ENCODE measurements around the gene NFE2. TPM values are rescaled to one million over a fixed set of nuclear protein-coding genes. Genes with fewer than 3 reads are reported as not detected.
A peak's percentile ranks its signal among the peaks of the same experiment; 100 is the strongest.

NFE2 gene
- total RNA-seq, 1 experiment from 2014 or later = 2.4 TPM

DNA sequence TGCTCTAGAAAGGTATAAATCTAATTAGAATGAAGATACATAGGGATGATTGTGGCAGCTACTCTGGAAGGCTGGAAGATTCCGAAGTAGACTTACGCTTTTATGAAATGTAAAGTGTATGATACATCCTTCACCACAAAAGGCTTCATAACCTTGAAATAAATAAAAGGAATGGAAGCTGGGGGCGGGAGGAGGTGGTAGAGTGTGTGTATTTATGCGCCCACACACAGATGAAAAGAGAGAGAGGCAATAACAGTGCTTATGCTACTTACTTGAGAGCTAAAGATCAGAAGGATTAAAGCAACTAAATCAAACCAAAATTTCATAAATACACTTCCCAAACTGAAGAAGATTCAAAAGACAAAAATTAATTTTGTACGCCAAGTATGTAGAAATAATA is 51.3 kb downstream of the NFE2 start:
- H3K4me3 Mint-ChIP-seq = no peak overlapping the region
- TF ChIP-seq, protein P1, sequence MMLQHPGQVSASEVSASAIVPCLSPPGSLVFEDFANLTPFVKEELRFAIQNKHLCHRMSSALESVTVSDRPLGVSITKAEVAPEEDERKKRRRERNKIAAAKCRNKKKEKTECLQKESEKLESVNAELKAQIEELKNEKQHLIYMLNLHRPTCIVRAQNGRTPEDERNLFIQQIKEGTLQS (CRISPR knock-in tag; conservative IDR thresholded peaks at IDR 0.05) = no peak
- TF ChIP-seq KAT7 (CRISPR knock-in tag; IDR thresholded peaks at IDR 0.05; ENCODE audit: borderline replicate concordance) = no peak
- TF ChIP-seq, protein P2, sequence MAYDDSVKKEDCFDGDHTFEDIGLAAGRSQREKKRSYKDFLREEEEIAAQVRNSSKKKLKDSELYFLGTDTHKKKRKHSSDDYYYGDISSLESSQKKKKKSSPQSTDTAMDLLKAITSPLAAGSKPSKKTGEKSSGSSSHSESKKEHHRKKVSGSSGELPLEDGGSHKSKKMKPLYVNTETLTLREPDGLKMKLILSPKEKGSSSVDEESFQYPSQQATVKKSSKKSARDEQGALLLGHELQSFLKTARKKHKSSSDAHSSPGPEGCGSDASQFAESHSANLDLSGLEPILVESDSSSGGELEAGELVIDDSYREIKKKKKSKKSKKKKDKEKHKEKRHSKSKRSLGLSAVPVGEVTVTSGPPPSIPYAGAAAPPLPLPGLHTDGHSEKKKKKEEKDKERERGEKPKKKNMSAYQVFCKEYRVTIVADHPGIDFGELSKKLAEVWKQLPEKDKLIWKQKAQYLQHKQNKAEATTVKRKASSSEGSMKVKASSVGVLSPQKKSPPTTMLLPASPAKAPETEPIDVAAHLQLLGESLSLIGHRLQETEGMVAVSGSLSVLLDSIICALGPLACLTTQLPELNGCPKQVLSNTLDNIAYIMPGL (CRISPR knock-in tag; IDR thresholded peaks at IDR 0.05) = no peak
- TF ChIP-seq, protein P3, sequence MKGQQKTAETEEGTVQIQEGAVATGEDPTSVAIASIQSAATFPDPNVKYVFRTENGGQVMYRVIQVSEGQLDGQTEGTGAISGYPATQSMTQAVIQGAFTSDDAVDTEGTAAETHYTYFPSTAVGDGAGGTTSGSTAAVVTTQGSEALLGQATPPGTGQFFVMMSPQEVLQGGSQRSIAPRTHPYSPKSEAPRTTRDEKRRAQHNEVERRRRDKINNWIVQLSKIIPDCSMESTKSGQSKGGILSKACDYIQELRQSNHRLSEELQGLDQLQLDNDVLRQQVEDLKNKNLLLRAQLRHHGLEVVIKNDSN (CRISPR knock-in tag; IDR thresholded peaks at IDR 0.05) = no peak
- no peaks in the 10 kb centered on the region for H3K9me3 Mint-ChIP-seq
- no peak for ATAC-seq
- DNase-seq (ENCODE audit: low spot score) = no peak
- peaks cover 67% of the 10 kb centered on the region for H3K36me3 Mint-ChIP-seq
- no peaks in the 10 kb centered on the region for H3K27me3 Mint-ChIP-seq (ENCODE audit: low read depth)
- 0 out of 2 replicates have a peak overlapping the region, but pooled peaks have one; percentile 28 for H3K27ac Mint-ChIP-seq
- H3K4me1 Mint-ChIP-seq = no peaks in the 10 kb centered on the region
- ChIA-PET CTCF (no interaction called here), POLR2A (no interaction called here)

DNA sequence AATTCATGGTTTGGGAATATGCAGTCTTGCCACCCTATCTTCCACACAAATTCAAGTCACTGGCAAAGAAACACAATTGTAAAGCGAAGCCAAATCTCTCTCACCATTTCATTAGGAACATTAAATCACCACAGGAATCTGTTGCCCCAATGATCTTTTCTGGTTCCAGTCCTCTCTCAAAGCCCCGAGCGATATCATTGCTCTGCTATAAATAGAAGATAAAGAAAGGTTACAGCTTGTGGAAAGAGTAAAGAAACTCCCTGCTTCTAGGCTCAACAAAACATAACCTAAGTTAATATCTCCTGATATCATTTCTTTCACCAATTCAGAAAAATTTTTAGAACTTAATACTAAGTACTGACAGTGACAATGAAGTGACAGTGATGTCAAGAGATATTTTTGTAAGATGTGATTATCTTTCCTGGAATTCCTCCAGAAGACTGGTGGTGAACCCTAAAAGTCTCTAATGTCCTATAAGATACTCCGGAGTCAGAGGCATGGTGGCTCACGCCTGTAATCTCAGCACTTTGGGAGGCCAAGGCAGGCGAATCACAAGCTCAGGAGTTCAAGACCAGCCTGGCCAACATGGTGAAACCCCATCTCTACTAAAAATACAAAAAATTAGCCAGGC is 54.7 kb downstream of the NFE2 start:
- H3K36me3 Mint-ChIP-seq = peaks cover 71% of the 10 kb centered on the region
- DNase-seq (ENCODE audit: low spot score) (no peak), ATAC-seq (no peak)
- no peak overlapping the region for H3K4me3 Mint-ChIP-seq
- ChIA-PET POLR2A (no interaction called here), CTCF (no interaction called here)
- no peak overlapping the region for H3K27ac Mint-ChIP-seq
- no peaks in the 10 kb centered on the region for H3K27me3 Mint-ChIP-seq (ENCODE audit: low read depth)
- TF ChIP-seq NFYB (CRISPR knock-in tag; conservative IDR thresholded peaks at IDR 0.05; ENCODE audit: low read depth) (no peak), TCF7 (CRISPR knock-in tag; IDR thresholded peaks at IDR 0.05; ENCODE audit: low read depth) (no peak), CREM (CRISPR knock-in tag; IDR thresholded peaks at IDR 0.05) (no peak), ZNF138 (CRISPR knock-in tag; conservative IDR thresholded peaks at IDR 0.05) (no peak), NR3C1 (CRISPR knock-in tag; conservative IDR thresholded peaks at IDR 0.05; ENCODE audit: low read depth) (no peak), ELF4 (CRISPR knock-in tag; IDR thresholded peaks at IDR 0.05; ENCODE audit: low read depth) (no peak), SP1 (CRISPR knock-in tag; conservative IDR thresholded peaks at IDR 0.05) (no peak), ZNF317 (CRISPR knock-in tag; IDR thresholded peaks at IDR 0.05; ENCODE audit: borderline replicate concordance, low read depth) (no peak), TEAD4 (CRISPR knock-in tag; IDR thresholded peaks at IDR 0.05) (no peak)
- TF ChIP-seq, protein P4, sequence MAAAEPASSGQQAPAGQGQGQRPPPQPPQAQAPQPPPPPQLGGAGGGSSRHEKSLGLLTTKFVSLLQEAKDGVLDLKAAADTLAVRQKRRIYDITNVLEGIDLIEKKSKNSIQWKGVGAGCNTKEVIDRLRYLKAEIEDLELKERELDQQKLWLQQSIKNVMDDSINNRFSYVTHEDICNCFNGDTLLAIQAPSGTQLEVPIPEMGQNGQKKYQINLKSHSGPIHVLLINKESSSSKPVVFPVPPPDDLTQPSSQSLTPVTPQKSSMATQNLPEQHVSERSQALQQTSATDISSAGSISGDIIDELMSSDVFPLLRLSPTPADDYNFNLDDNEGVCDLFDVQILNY (CRISPR knock-in tag; IDR thresholded peaks at IDR 0.05) = no peak
- TF ChIP-seq, protein P5, sequence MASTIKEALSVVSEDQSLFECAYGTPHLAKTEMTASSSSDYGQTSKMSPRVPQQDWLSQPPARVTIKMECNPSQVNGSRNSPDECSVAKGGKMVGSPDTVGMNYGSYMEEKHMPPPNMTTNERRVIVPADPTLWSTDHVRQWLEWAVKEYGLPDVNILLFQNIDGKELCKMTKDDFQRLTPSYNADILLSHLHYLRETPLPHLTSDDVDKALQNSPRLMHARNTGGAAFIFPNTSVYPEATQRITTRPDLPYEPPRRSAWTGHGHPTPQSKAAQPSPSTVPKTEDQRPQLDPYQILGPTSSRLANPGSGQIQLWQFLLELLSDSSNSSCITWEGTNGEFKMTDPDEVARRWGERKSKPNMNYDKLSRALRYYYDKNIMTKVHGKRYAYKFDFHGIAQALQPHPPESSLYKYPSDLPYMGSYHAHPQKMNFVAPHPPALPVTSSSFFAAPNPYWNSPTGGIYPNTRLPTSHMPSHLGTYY (CRISPR knock-in tag; IDR thresholded peaks at IDR 0.05) = no peak
- TF ChIP-seq, protein P6, sequence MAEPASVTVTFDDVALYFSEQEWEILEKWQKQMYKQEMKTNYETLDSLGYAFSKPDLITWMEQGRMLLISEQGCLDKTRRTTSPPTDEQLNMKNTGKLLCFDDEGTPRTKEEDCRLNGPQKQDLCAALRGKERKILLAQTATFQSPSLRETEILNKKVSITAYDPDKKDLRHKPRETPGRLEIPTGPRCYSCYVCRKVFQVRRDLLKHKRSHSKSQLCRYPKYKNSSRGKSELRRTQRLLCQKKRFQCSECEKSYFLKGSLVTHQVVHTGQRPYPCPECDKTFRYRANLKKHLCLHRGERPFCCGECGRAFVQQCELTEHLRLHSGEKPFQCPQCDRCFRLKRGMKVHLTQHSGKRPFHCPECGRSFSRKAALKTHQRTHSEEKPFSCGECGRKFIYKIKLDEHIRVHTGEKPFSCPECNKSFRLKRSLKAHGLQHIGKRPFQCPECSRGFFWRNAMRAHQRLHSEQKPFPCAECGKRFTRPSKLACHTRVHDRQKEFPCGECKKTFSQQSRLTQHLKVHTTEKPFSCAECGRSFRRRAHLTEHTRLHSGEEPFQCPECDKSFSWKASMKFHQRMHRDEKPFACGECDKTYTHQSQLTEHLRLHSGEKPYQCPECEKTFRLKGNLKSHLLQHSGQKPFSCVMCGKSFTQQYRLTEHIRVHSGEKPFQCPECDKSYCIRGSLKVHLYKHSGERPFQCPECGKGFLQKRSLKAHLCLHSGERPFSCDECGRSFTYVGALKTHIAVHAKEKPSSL (CRISPR knock-in tag; conservative IDR thresholded peaks at IDR 0.05) = no peak
- TF ChIP-seq, protein P7, sequence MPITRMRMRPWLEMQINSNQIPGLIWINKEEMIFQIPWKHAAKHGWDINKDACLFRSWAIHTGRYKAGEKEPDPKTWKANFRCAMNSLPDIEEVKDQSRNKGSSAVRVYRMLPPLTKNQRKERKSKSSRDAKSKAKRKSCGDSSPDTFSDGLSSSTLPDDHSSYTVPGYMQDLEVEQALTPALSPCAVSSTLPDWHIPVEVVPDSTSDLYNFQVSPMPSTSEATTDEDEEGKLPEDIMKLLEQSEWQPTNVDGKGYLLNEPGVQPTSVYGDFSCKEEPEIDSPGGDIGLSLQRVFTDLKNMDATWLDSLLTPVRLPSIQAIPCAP (CRISPR knock-in tag; IDR thresholded peaks at IDR 0.05) = no peak
- TF ChIP-seq, protein P8, sequence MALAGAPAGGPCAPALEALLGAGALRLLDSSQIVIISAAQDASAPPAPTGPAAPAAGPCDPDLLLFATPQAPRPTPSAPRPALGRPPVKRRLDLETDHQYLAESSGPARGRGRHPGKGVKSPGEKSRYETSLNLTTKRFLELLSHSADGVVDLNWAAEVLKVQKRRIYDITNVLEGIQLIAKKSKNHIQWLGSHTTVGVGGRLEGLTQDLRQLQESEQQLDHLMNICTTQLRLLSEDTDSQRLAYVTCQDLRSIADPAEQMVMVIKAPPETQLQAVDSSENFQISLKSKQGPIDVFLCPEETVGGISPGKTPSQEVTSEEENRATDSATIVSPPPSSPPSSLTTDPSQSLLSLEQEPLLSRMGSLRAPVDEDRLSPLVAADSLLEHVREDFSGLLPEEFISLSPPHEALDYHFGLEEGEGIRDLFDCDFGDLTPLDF (CRISPR knock-in tag; IDR thresholded peaks at IDR 0.05) = no peak
- H3K9me3 Mint-ChIP-seq = no peaks in the 10 kb centered on the region
- no peaks in the 10 kb centered on the region for H3K4me1 Mint-ChIP-seq
